ENCODE results near the gene OSGEPL1. TPM values are rescaled to one million over a fixed set of nuclear protein-coding genes. Genes with fewer than 3 reads are reported as not detected.

OSGEPL1 gene
- total RNA-seq, 2 donors from 2014 or later, result 2.6 to 3.9 TPM

GRCh38 chr2:189700681-189701080 lies 61.9 kb downstream of the OSGEPL1 start:
- ATAC-seq, result no peak
- no peak for TF ChIP-seq CTCF (IDR thresholded peaks at IDR 0.05)
- TF ChIP-seq POLR2A (IDR thresholded peaks at IDR 0.05), result no peak
- WGBS, 2 donors, result 50% methylated on average over 2 of the region's 2 CpGs
- H3K27me3 ChIP-seq, result no peaks in the 10 kb centered on the region
- no peaks in the 10 kb centered on the region for H3K36me3 ChIP-seq (replicated peaks in 1 of 2; ENCODE audit: insufficient read depth in 1 of 2, low read depth in 2 of 2)
- no peak for DNase-seq
- intact Hi-C loops (cut with DNase I), result no loop called here
- no peaks in the 10 kb centered on the region for H3K9me3 ChIP-seq
- H3K27ac ChIP-seq, result no peak overlapping the region
- H3K4me3 ChIP-seq, result no peak overlapping the region
- peaks cover 5% of the 10 kb centered on the region for H3K4me1 ChIP-seq

GRCh38 chr2:189698020-189698887 lies 64.3 kb downstream of the OSGEPL1 start:
- Histone ChIP-seq H3K36me3 (replicated peaks in 1 of 2; ENCODE audit: insufficient read depth in 1 of 2, low read depth in 2 of 2) (no peaks in the 10 kb centered on the region), H3K27ac (no peak overlapping the region), H3K4me1 (peaks cover 5% of the 10 kb centered on the region), H3K27me3 (no peaks in the 10 kb centered on the region), H3K4me3 (no peak overlapping the region), H3K9me3 (no peaks in the 10 kb centered on the region)
- ATAC-seq (peak; percentile 56), DNase-seq (peak; percentile 48 to 73 (median 58))
- TF ChIP-seq POLR2A (IDR thresholded peaks at IDR 0.05) (no peak), CTCF (IDR thresholded peaks at IDR 0.05) (peak; percentile 41 to 74 (median 55))
- 24 to 35% methylated on average over 6 of the region's 6 CpGs for WGBS, 2 donors
- intact Hi-C loops (cut with DNase I), result loop anchor here (5.0 kb wide), 1 partner anchor 36 kb away; the partner anchor contains the start of gene ASNSD1

Other genes starting within 250 kb of the OSGEPL1 start
- gene SLC40A1, start 182.0 kb downstream of the OSGEPL1 start, total RNA-seq, result 10 to 100 TPM; 30.3 to 61.2 TPM
- gene ASNSD1, start 101.3 kb downstream of the OSGEPL1 start, total RNA-seq, result 10 to 100 TPM in 1 of 2 donors, 1 to 10 TPM in 1; 9.6 to 22.8 TPM
- gene ANKAR, start 88.1 kb downstream of the OSGEPL1 start, total RNA-seq, result 10 to 100 TPM; 10.9 to 14.3 TPM
- gene ORMDL1, start 21.5 kb upstream of the OSGEPL1 start, total RNA-seq, result 10 to 100 TPM; 61.7 to 68.9 TPM
- gene PMS1, start 21.7 kb upstream of the OSGEPL1 start, total RNA-seq, result 10 to 100 TPM; 17.6 to 20.1 TPM